Memory B cell (primary cell): ENCODE results near the gene TNFAIP8L3.

Experiments
- ATAC-seq: fragments of 150-1000 bp; cut with Tn5 transposase; 2 replicates; pipeline ENCODE4 v1.10.0; 2021; ENCODE audit warnings: low read depth, mild to moderate bottlenecking, moderate library complexity
- DNase-seq, 2 donors: peaks; one replicate each; pipeline ENCODE4 v3.0.0; 2022; ENCODE audit warnings: low spot score in 2 of 2
- H3K27ac Mint-ChIP-seq: one replicate; pipeline ENCODE4 v1.8.0; 2022; ENCODE audit warnings: mild to moderate bottlenecking, moderate library complexity, mixed read lengths
- H3K27me3 Mint-ChIP-seq: one replicate; pipeline ENCODE4 v1.8.0; 2022; ENCODE audit warnings: mixed read lengths
- H3K36me3 Mint-ChIP-seq: one replicate; pipeline ENCODE4 v1.8.0; 2022; ENCODE audit warnings: mild to moderate bottlenecking, mixed read lengths
- H3K4me1 Mint-ChIP-seq: one replicate; pipeline ENCODE4 v1.8.0; 2022; ENCODE audit warnings: mixed read lengths
- H3K4me3 Mint-ChIP-seq: one replicate; pipeline ENCODE4 v1.8.0; 2022; ENCODE audit warnings: mild to moderate bottlenecking, moderate library complexity, mixed read lengths
- H3K9me3 Mint-ChIP-seq: one replicate; pipeline ENCODE4 v1.8.0; 2022; ENCODE audit warnings: mixed read lengths

Gene TNFAIP8L3

DNA sequence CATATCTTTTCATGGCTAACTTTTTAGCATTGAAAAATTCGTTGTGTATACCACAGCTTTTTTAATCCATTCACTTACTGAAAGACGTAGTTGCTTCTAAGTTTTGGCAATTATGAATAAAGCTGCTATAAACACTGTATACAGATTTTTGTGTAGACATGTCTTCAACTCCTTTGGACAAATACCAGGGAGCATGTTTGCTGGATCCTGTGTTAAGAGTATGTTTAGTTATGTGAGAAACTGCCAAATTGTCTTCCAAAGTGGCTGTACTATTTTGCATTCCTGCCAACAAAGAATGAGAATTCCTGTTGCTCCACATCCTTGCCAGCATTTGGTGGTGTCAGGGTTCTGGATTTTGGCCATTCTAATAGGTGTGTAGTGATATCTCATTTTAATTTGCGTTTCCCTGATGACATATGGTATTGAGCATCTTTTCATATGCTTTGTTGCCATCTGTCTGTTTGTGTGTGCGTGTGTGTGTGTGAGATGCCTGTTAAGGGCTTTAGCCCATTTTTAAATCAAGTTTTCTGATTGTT is 87.5 kb downstream of the TNFAIP8L3 start:
- no peak overlapping the region for H3K27ac Mint-ChIP-seq
- H3K4me3 Mint-ChIP-seq: no peak overlapping the region
- H3K4me1 Mint-ChIP-seq: no peaks in the 10 kb centered on the region
- DNase-seq (no peak), ATAC-seq (no peak)
- peaks cover 10% of the 10 kb centered on the region for H3K9me3 Mint-ChIP-seq
- H3K27me3 Mint-ChIP-seq: no peaks in the 10 kb centered on the region
- H3K36me3 Mint-ChIP-seq: peaks cover 39% of the 10 kb centered on the region
